HUES64 (cell line): ENCODE data around the gene SLFN12L. TPM values are rescaled to one million over a fixed set of nuclear protein-coding genes. Genes with fewer than 3 reads are reported as not detected.
"Not testable (repeated sequence)": the region's sequence is repeated elsewhere in the genome, so short reads cannot be mapped to it uniquely, and the experiment has no call there.

Experiments used
- H3K27ac ChIP-seq: 2 replicates; pipeline ENCODE4 v1.7.0; 2013; ENCODE audit warnings: low read depth, low read length, inconsistent platforms
- H3K27me3 ChIP-seq: 2 replicates; pipeline ENCODE4 v1.6.1; 2013; ENCODE audit warnings: mild to moderate bottlenecking, low read length; ENCODE audit not compliant: insufficient read depth
- H3K36me3 ChIP-seq: 2 replicates; pipeline ENCODE4 v1.6.1; 2013; ENCODE audit warnings: mild to moderate bottlenecking, low read length; ENCODE audit not compliant: insufficient read depth
- H3K4me1 ChIP-seq: 2 replicates; pipeline ENCODE4 v1.6.1; 2013; ENCODE audit warnings: mild to moderate bottlenecking, low read length, moderate library complexity; ENCODE audit not compliant: insufficient read depth
- H3K4me3 ChIP-seq: 2 replicates; pipeline ENCODE4 v1.5.1; 2013; ENCODE audit warnings: mild to moderate bottlenecking, low read length, moderate library complexity
- H3K9ac ChIP-seq: 2 replicates; pipeline ENCODE4 v1.6.1; 2013; ENCODE audit warnings: mild to moderate bottlenecking, low read depth, low read length
- H3K9me3 ChIP-seq: 2 replicates; pipeline ENCODE4 v1.6.1; 2013; ENCODE audit warnings: low read depth, low read length; ENCODE audit not compliant: insufficient read depth
- WGBS: fragments of 150-250, 120-280 bp; methylation state at CpG from one replicate; pipeline ENCODE4 v1.1.7; 2013; ENCODE audit warnings: missing lambda C conversion rate; 5-methylcytosine and 5-hydroxymethylcytosine counted together
- polyA plus RNA-seq, 2 experiments: library from polyadenylated mRNA; stranded (reverse); fragments of 50-300 nt; gene quantifications; one replicate each; pipeline ENCODE4 v1.2.3, GENCODE V29; 2013

SLFN12L gene
- polyA plus RNA-seq (2013, experiment 1 of 2): not detected
- polyA plus RNA-seq (2013, experiment 2 of 2): not detected

DNA sequence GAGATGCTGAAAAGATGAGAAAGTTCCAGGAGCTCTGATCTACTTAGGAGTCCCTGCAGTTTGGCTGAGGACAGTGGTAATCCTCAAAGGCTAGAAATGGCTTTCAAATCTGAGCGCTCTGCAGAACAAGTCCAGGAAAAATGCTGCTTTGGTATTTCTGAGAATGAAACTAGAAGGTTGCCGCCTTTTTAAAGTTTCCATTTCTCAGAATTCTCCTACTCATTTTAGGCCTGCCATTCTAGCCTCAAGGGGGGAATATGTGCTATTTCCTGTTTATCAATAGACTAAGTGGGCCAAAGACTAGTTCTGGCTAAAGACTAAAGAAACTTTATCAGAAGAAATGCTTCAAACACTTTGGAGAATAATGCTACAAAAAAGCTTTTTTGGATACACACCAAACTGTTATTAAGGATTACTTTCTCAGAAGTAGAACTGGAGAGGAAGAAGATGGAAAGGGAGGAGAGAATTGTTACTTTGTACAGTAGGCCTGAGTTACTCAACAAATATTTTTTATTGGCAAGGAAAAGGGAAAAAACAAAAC is at the start of gene SLFN12L:
Gene SLFN12L (minus strand): TSS at position 78 of the 541 bp plus-strand sequence. CDS start 15,314 bp downstream, outside the sequence.
- Histone ChIP-seq H3K36me3 (no peaks in the 10 kb centered on the region), H3K4me1 (no peaks in the 10 kb centered on the region), H3K9me3 (no peaks in the 10 kb centered on the region), H3K27me3 (no peaks in the 10 kb centered on the region), H3K9ac (no peak within 1 kb of the TSS), H3K27ac (no peak within 1 kb of the TSS), H3K4me3 (no peak within 1 kb of the TSS)
- 97% methylated on average over 1 of the region's 2 CpGs for WGBS

DNA sequence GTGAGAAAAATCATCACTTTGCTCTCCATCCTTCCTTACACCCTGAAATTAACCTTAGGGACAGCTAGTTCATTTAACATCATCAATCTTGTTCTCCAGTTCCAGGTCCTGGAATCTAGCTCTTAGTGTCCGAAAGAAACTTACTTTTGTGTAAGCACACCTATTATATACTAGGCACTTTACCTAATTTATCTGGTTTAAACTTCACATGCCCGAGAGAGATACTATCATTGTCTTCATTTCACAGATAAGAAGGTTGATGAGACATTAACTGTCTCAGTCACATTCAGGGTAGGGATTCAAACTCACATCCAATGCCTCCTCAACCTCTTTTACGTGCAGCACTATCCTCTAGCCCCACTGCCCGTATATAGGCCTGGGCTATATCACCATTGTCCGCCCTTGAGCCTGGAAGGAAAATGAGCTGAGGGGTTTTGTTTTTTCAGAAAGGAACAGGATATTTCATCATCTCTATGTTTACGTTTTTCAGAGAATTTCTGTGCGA is 49.1 kb upstream of the SLFN12L start:
- peaks cover 12% of the 10 kb centered on the region; the same call in 1 of the 2 replicates for H3K27me3 ChIP-seq
- no peaks in the 10 kb centered on the region for H3K36me3 ChIP-seq
- H3K27ac ChIP-seq: peak overlapping the region; percentile 91
- peak overlapping the region; percentile 95 for H3K4me3 ChIP-seq
- no peaks in the 10 kb centered on the region for H3K9me3 ChIP-seq
- H3K9ac ChIP-seq: peak overlapping the region; percentile 92
- WGBS: 54% methylated on average over 7 of the region's 7 CpGs
- H3K4me1 ChIP-seq: peaks cover 13% of the 10 kb centered on the region; the same call in 1 of the 2 replicates

DNA sequence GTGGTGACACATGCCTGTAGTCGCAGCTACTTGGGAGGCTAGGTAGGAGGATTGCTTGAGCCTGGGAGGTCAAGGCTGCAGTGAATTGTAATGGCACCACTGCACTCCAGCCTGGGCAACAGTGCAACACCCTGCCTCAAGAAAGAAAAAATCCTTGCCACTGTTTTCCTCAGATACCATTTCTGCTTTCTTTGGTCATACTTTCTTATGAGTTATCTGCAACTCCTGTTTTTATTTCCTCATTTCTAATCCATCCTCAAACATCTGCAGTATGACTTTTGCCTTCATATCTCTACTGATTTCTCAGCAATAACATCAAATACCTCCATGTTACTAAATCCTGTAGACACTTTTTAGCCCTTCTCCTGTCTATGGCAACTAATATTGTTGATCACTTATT is 46.6 kb upstream of the SLFN12L start:
- WGBS: 94% methylated on average over 1 of the region's 1 CpG
- H3K9ac ChIP-seq: no peak overlapping the region
- H3K27ac ChIP-seq: no peak overlapping the region
- H3K27me3 ChIP-seq: peaks cover 12% of the 10 kb centered on the region; the same call in 1 of the 2 replicates
- peaks cover 8% of the 10 kb centered on the region; the same call in 1 of the 2 replicates for H3K4me1 ChIP-seq
- no peaks in the 10 kb centered on the region for H3K36me3 ChIP-seq
- no peak overlapping the region for H3K4me3 ChIP-seq
- no peaks in the 10 kb centered on the region for H3K9me3 ChIP-seq

DNA sequence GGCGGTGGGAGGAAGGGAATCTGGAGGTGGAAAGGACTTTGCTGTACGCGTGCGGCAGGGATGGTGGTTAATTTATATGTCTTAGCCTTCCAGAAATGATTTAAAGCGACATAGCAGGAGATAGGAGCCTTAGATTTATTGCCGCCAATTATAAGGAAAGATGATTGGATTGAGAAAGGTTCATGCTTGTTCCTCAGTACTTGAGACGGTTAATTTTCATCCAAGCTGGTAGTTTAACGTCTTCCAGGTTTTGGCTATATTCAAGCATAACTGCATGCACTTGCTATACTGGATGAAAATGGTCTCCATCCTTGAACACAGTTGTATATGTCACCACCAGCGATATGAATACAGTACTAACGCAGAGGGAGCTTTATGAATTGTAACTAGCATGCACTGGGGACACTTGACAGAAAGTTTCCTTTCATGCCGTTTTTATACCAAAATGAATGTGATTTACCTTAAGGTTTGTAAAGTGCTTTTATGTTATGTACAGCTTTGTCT is 41.5 kb upstream of the SLFN12L start:
- Histone ChIP-seq H3K27me3 (peaks cover 5% of the 10 kb centered on the region; the same call in 1 of the 2 replicates), H3K4me1 (no peaks in the 10 kb centered on the region; the same call in 1 of the 2 replicates), H3K4me3 (peak overlapping the region; percentile 92), H3K27ac (peak overlapping the region; percentile 90), H3K9me3 (no peaks in the 10 kb centered on the region), H3K36me3 (peaks cover 23% of the 10 kb centered on the region), H3K9ac (peak overlapping the region; percentile 93)
- 15% methylated on average over 11 of the region's 11 CpGs for WGBS

DNA sequence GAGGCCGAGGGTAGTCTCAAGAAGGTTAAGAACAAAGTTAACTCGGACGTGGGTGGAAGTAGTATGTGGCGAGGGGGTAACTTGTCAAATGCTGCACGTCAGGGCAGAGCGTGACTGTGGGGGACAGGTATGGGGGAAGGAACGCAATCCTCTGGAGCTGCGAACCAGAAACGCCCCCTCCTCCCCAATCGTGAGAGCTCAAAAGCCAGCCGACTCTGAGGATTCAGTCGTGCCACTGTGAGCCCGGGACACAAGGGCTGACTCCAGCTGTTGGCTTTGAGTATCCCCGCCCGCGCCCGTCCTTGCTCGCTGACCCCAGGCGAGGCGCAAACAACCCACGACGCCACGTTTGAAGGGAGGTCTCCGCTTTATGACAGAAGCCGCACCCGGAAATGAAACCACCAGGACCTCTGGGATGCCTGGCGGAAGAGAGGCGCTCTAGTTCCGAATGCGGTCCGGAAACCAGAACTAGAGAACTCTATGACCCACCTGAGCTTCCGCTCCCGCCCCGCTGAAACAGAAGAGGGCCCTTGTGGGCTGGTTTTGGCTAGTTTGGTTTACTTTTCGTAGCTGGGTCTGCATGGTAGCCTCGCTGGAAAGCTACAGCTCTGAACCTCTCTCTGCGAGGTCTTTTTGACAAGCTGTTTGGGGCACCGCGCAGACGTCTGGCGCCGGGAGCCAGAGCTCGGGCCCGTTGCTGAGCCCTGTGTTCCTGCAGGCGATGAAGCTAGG is 40.9 kb upstream of the SLFN12L start, which contains the start of gene PEX12:
Gene PEX12 (minus strand): TSS at position 375 of the 732 bp plus-strand sequence. CDS start 550 bp downstream, outside the sequence.
- WGBS: under 1% methylated on average over 45 of the region's 45 CpGs
- Histone ChIP-seq H3K4me3 (peak within 1 kb of the TSS; percentile 92), H3K36me3 (peaks cover 27% of the 10 kb centered on the region), H3K9me3 (no peaks in the 10 kb centered on the region), H3K4me1 (no peaks in the 10 kb centered on the region; the same call in 1 of the 2 replicates), H3K9ac (peak within 1 kb of the TSS; percentile 93), H3K27me3 (no peaks in the 10 kb centered on the region), H3K27ac (peak within 1 kb of the TSS; percentile 90)

DNA sequence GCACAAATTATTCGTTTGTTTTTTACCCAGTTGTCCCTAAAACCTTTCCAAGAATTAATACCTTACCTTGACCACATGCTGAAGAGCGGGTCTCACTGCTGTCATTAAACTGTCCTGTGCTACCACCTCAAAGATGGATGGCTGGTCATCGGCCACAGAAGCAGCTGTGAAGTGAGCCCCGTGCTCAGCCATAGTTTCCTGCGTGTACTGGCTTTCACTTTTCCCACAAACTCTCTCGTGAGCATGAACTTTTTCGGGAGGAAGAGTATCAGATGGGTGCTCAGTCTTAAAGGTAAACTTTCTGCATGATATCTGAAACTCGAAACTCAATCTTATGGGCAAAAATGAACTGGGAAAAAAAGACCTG is 40.3 kb upstream of the SLFN12L start:
- H3K27ac ChIP-seq: no peak overlapping the region
- H3K9me3 ChIP-seq: no peaks in the 10 kb centered on the region
- 17% methylated on average over 8 of the region's 8 CpGs for WGBS
- no peaks in the 10 kb centered on the region for H3K27me3 ChIP-seq
- H3K36me3 ChIP-seq: peaks cover 30% of the 10 kb centered on the region
- no peaks in the 10 kb centered on the region; the same call in 1 of the 2 replicates for H3K4me1 ChIP-seq
- peak overlapping the region; percentile 93 for H3K9ac ChIP-seq
- peak overlapping the region; percentile 92 for H3K4me3 ChIP-seq

DNA sequence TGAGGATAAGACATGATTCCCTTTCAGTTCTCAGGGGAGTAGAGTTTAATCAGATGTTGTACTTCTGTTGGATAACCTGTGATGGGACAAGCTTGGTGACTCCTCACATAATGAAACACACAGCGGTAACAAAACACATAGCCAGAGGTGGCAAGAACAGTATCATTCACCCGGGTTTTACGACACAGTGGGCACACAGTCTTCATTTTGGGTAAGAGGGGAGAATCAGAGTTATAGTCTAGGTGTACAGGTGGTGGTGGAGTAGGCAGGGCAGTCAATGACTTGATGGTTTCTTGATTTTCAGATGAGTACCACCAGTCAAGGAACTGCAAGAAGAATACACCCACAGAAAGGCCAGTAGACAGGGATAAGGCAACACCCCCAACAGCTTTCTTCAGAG is 38.3 kb upstream of the SLFN12L start:
- Histone ChIP-seq H3K4me1 (no peaks in the 10 kb centered on the region; the same call in 1 of the 2 replicates), H3K36me3 (peaks cover 36% of the 10 kb centered on the region), H3K9ac (no peak overlapping the region), H3K27ac (no peak overlapping the region), H3K9me3 (no peaks in the 10 kb centered on the region), H3K4me3 (no peak overlapping the region), H3K27me3 (no peaks in the 10 kb centered on the region)
- 97% methylated on average over 3 of the region's 3 CpGs for WGBS

DNA sequence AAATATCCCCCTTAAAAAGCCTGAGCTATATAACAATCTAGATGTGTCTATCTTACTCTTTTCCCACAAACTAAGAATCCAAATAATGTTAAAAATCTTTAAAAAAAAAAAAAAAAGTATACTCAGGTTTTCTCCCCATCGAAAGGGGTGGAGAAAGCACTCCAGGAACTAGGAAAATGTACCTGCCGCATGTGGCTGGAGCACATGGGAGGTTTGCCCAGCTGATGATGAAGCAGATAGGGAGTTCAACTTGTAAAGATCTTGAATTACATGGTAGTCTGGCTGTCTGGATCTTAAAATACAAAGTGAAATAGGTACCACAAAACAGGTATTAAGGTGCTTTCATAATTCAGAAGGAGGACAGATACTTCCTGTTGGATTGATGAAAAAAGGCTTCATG is 31.9 kb upstream of the SLFN12L start:
- Histone ChIP-seq H3K27ac (no peak overlapping the region), H3K9ac (no peak overlapping the region), H3K27me3 (peaks cover 17% of the 10 kb centered on the region; the same call in 1 of the 2 replicates), H3K4me3 (peak overlapping the region; percentile 89; the same call in 1 of the 2 replicates), H3K36me3 (peaks cover 17% of the 10 kb centered on the region), H3K9me3 (no peaks in the 10 kb centered on the region), H3K4me1 (no peaks in the 10 kb centered on the region)
- 89% methylated on average over 2 of the region's 2 CpGs for WGBS

DNA sequence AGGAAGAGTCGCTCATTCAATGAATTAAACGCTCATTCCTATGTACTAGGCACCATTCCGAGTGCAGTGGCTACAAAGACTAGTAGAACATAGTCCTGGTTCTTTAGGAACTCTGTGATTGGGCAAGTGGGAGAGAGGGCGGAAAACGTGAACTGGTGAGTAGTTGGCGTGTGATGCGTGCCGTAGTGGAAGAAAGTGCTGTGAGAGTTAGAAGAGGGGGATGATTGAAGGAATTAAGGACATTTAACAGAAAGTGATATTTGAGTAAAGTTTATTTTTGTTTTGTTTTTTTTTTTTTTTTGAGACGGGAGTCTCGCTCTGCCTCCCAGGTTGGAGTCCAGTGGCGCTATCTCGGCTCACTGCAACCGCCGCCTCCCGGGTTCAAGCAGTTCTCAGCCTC is 31.1 kb upstream of the SLFN12L start:
- 24% methylated on average over 15 of the region's 15 CpGs for WGBS
- Histone ChIP-seq H3K4me3 (peak overlapping the region; percentile 89), H3K36me3 (peaks cover 11% of the 10 kb centered on the region), H3K27me3 (peaks cover 25% of the 10 kb centered on the region), H3K27ac (peak overlapping the region; percentile 59), H3K9ac (peak overlapping the region; percentile 86), H3K9me3 (no peaks in the 10 kb centered on the region), H3K4me1 (no peaks in the 10 kb centered on the region)

DNA sequence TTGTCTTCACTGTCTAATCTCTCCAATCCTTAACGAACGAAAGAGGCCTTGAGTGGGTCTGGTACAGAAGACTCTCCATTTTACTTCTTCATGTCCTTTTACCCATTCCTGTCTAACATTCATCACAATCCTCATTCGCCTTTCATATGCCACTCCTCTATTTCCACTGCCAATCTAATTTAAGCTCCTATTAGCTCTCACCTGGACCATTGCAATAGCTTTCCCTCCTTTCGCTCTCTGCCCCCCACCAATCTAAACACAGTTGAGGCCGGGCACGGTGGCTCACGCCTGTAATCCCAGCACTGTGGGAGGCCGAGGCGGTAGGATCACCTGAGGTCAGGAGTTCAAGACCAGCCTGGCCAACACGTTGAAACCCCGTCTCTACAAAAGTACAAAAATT is 29.5 kb upstream of the SLFN12L start:
- Histone ChIP-seq H3K27me3 (peaks cover 25% of the 10 kb centered on the region), H3K4me1 (no peaks in the 10 kb centered on the region), H3K36me3 (peaks cover 3% of the 10 kb centered on the region; the same call in 1 of the 2 replicates), H3K4me3 (peak overlapping the region; percentile 89), H3K9me3 (no peaks in the 10 kb centered on the region), H3K27ac (no peak overlapping the region), H3K9ac (no peak overlapping the region)
- 73% methylated on average over 11 of the region's 11 CpGs for WGBS

DNA sequence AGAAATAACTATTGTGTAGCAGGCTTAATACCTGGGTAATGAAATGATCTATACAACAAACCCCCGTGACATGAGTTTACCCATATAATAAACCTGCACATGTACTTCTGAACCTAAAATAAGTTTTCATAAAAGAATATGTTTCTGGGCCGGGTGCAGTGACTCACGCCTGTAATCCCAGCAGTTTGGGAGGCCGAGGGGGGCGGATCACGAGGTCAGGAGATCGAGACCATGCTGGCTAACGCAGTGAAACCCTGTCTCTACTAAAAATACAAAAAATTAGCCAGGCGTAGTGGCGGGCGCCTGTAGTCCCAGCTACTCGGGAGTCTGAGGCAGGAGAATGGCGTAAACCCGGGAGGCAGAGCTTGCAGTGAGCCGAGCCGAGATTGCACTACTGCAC is 25.7 kb upstream of the SLFN12L start:
- 88% methylated on average over 12 of the region's 16 CpGs for WGBS
- peaks cover 33% of the 10 kb centered on the region for H3K27me3 ChIP-seq
- not testable (repeated sequence) for H3K9ac ChIP-seq, H3K9me3 ChIP-seq, H3K36me3 ChIP-seq, H3K27ac ChIP-seq, H3K4me1 ChIP-seq, H3K4me3 ChIP-seq
